ENCODE results near the gene OR2B2.

DNA sequence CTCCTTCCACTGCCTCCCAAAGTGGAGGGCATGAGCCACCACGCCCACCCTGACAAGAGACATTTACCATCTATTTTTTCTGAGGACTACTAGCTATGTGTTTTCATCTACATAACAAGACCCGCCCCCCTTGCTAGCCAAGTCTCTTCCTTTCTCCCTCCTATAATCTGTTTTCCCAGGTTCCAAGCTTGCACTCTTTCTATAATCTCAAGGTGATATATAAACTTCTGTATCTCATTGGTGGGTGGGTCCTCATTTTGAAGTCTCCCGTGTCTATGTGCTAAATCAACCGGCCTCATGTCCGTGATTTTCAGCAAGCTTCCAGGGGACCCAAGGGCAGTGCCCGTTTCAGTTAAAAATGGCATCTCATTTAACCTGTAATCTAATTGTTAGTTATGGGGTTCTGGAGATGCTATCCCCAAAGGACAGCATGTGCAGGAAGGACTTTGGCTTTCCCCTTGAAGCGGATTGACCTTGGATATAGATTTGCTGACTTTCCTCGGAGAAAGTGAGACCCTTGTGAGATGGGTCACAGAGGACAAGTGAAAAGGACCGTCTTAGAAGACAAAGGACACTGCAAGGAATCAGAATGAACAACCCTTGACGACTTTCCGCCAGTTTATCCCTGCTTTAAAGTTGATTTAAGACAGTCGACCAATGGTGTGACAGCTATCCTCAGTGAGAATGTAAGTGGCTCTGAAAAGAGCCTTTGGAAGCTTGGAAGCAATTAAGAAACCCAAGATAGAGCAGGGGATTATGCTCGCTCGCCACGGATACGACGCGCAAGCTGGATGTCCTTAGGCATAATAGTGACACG is 22.4 kb downstream of the OR2B2 start:
- TF ChIP-seq CTCF (IDR thresholded peaks at IDR 0.05) (no peak), POLR2A (IDR thresholded peaks at IDR 0.05) (no peak), POLR2AphosphoS5 (IDR thresholded peaks at IDR 0.05) (no peak)

Data from prostate gland (tissue), 2 donors.